Measurements from ENCODE around the gene ZKSCAN3.
"Not testable (repeated sequence)": the region's sequence is repeated elsewhere in the genome, so short reads cannot be mapped to it uniquely, and the experiment has no call there.

ZKSCAN3 gene

GRCh38 chr6:28377879-28378278 lies 28.1 kb downstream of the ZKSCAN3 start:
- no peak for DNase-seq (ENCODE audit: low read depth in 3 of 3)

- DNase-seq (ENCODE audit: low read depth in 3 of 3) = no peak
Observed at GRCh38 chr6:28378644-28379043, 28.9 kb downstream of the ZKSCAN3 start.

GRCh38 chr6:28380381-28380780 lies 30.6 kb downstream of the ZKSCAN3 start:
- DNase-seq (ENCODE audit: low read depth in 3 of 3) = no peak

- peak in 1 of 3 donors; percentile 5 for DNase-seq (ENCODE audit: low read depth in 3 of 3)
Observed at GRCh38 chr6:28383235-28384142, 33.7 kb downstream of the ZKSCAN3 start.

- DNase-seq (ENCODE audit: low read depth in 3 of 3) = no peak
Observed at GRCh38 chr6:28384143-28384533, 34.4 kb downstream of the ZKSCAN3 start.

- DNase-seq (ENCODE audit: low read depth in 3 of 3) = no peak
Observed at GRCh38 chr6:28390688-28391087, 40.9 kb downstream of the ZKSCAN3 start.

- DNase-seq (ENCODE audit: low read depth in 3 of 3) = no peak
Observed at GRCh38 chr6:28393912-28394662, 44.3 kb downstream of the ZKSCAN3 start.

- DNase-seq (ENCODE audit: low read depth in 3 of 3) = no peak
Observed at GRCh38 chr6:28395918-28396317, 46.2 kb downstream of the ZKSCAN3 start.

- DNase-seq (ENCODE audit: low read depth in 3 of 3) = peak; percentile 63 to 81 (median 80)
Observed at GRCh38 chr6:28399350-28400121, 49.8 kb downstream of the ZKSCAN3 start, which contains the start of gene ZSCAN12. Gene ZSCAN12 (minus strand): TSS chr6:28399747. CDS start chr6:28398405, 1,342 bp downstream.

- no peak for DNase-seq (ENCODE audit: low read depth in 3 of 3)
Observed at GRCh38 chr6:28400122-28400451, 50.3 kb downstream of the ZKSCAN3 start.

- DNase-seq (ENCODE audit: low read depth in 3 of 3) = no peak
Observed at GRCh38 chr6:28401172-28401571, 51.4 kb downstream of the ZKSCAN3 start.

- no peak for DNase-seq (ENCODE audit: low read depth in 3 of 3)
Observed at GRCh38 chr6:28402197-28402596, 52.5 kb downstream of the ZKSCAN3 start.

- not testable (repeated sequence) for DNase-seq (ENCODE audit: low read depth in 3 of 3)
Observed at GRCh38 chr6:28403923-28404322, 54.2 kb downstream of the ZKSCAN3 start.

GRCh38 chr6:28407401-28407800 lies 57.7 kb downstream of the ZKSCAN3 start:
- DNase-seq (ENCODE audit: low read depth in 3 of 3) = no peak

GRCh38 chr6:28408076-28408802 lies 58.5 kb downstream of the ZKSCAN3 start:
- no peak for DNase-seq (ENCODE audit: low read depth in 3 of 3)

GRCh38 chr6:28410767-28411166 lies 61.0 kb downstream of the ZKSCAN3 start:
- DNase-seq (ENCODE audit: low read depth in 3 of 3) = no peak

GRCh38 chr6:28413681-28414080 lies 63.9 kb downstream of the ZKSCAN3 start:
- no peak for DNase-seq (ENCODE audit: low read depth in 3 of 3)
